NCI-H1092 (cell line): ENCODE data around the gene OR2M3.
"Not testable (repeated sequence)": the region's sequence is repeated elsewhere in the genome, so short reads cannot be mapped to it uniquely, and the experiment has no call there.

ENCODE experiments used
- DNase-seq: peaks from one replicate; lab custom pipeline; 2025; lab: John Stamatoyannopoulos, UW

The OR2M3 gene, protein sequence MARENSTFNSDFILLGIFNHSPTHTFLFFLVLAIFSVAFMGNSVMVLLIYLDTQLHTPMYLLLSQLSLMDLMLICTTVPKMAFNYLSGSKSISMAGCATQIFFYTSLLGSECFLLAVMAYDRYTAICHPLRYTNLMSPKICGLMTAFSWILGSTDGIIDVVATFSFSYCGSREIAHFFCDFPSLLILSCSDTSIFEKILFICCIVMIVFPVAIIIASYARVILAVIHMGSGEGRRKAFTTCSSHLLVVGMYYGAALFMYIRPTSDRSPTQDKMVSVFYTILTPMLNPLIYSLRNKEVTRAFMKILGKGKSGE

DNA sequence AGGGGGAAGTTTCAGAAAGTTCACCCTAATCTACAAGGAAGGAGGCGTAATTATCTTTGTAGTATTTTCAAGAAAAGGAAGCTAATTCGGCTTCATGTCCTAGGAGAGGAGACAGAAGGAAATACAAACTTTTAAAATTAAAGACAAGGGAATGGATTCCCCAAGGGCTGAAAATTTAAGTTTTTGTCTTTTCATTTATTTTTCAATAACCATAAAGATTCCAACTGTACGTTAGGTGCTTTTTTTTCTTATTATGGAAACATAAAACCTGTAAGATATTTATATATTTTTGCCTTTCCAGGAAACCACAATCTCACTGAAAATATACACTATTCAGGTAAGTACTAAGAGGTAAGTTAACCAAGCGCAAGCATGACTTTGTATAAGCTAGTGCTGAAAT lies at the start of gene OR2M3:
Gene OR2M3 (plus strand): TSS at position 301 of the 400 bp plus-strand sequence. CDS start 5,803 bp downstream, outside the sequence.
- no peak for DNase-seq

DNA sequence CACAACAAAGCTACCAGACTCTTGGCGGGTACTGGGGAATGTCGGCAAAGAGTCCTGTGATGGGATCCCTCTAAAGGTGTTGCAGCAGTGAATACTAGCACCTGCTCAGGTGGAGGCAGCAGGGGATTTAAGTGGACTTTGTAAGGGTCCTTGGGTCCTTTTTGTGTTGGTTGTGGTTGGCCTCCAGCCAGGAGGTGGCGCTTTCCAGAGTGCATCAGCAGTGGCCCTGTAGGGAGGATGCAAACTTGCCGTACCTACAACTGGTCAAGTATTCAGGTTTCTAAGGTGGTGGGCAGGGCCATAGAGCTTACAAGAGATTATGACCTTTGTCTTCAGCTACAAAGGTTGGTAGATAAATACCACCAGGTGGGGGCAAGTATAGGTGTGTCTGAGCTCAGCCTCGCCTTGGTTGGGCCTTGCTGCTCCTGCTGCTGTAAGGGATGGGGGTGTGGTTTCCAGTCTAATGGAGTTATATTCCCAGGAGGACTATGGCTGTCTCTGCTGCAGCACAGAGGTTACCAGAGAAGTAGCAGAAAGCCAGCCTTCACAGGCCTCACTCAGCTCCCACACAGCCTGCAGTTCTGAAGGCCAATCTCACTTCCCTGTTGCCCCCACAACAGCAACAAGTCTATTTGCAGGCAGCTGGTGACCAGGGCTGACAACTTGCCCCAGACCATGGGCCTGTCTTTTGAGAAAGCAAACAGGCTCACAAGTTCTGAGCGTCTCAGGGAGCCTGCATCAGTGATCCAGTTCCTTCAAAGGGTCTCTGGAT lies 44.8 kb upstream of the OR2M3 start:
- DNase-seq: no peak

DNA sequence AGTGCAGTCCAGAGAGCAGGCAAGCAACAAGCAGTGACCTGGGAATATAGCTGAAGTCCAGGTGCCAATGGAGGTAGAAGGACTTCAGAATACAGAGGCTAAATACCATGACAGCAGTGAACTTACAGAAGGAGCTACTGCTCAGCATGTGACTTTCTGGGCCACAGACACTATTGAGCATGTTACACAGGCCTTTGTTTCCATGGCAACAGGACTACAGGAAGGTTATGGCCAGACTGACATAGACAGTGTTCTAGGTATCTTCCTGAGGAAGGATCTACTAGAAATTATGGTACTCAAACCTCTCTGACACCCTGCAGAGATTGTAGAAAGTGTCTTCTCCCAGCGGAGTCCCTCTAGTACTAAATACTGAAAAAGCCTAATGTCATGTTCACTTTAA lies 41.1 kb upstream of the OR2M3 start:
- DNase-seq: no peak

DNA sequence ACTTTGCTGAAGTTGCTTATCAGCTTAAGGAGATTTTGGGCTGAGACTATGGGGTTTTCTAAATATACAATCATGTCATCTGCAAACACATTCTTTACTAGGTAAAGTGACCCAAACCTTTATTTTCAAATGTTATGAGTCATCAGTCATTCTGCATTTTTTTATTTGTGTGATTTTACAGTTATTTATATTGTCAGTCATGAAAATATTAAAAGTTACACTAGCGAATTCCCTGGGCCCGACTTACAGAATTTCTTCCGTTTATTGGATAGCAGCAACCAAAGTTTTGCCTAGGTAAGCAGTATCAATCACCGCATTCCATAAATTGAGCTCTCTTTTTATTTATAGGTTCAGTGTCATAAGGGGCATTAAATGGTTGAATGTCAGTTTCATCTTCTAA lies 38.3 kb upstream of the OR2M3 start:
- DNase-seq: no peak

DNA sequence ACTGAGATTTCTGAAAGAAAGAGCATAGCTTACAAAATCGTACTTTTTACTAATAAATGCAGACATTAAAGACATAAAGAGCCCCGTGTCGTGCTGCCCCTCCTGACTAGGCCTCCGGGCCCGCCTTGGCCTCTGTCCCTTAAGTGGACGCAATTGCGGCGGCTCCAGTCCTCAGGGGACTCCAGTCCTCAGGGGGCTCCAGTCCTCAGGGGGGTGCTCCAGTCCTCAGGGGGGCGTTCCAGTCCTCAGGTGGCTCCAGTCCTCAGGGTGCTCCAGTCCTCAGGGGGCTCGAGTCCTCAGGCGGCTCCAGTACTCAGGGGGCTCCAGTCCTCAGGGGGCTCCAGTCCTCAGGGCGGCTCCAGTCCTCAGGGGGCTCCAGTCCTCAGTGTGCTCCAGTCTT lies 33.0 kb upstream of the OR2M3 start:
- no peak for DNase-seq

DNA sequence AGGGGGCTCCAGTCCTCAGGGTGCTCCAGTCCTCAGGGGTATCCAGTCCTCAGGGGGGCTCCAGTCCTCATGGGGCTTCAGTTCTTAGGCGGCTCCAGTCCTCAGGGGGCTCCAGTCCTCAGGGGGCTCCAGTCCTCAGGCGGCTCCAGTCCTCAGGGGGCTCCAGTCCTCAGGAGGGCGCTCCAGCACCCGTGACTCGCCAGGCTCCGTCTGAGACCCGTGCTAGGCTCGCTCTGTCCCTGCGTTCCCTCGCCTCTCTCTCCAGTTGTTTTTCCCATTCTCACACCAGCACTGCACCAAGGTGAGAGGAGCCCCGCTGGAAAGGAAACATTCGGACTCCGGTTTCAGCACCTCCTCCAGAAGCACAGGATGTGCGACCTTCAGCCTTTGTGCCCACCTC lies 31.9 kb upstream of the OR2M3 start:
- no peak for DNase-seq

DNA sequence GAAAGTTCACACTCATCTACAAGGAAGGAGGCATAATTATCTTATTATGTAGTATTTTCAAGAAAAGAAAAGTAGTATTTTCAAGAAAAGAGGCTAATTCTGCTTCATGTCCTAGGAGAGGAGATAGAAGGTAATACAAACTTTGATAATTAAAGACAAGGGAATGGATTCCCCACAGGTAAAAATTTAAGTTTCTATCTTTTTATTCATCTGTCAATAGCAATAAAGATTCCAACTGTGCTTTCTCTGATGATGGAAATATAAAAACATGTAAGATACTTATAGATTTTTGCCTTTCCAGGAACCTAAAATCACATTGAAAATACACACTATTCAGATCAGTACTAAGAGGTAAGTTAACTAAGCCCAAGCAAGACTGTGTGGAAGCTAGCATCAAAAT lies 22.5 kb upstream of the OR2M3 start, which contains the start of gene OR2M2:
Gene OR2M2 (plus strand): TSS at position 301 of the 400 bp plus-strand sequence. CDS start 5,165 bp downstream, outside the sequence.
- no peak for DNase-seq

DNA sequence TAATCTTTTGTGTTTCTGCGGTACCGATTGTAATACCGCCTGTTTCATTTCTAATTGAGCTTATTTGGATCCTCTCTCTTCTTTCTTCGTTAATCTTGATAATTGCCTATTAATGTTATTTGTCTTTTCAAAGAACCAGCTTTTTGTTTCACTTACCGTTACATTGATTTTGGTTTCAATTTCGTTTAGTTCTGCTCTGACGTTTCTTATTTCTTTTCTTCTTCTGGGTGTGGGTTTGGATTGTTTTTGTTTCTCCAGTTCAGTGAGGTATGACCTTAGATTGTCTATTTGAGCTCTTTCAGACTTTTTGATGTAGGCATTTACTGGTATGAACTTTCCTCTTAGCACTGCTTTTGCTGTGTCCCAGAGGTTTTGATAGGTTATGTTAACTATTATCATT lies 13.1 kb upstream of the OR2M3 start:
- DNase-seq: no peak

DNA sequence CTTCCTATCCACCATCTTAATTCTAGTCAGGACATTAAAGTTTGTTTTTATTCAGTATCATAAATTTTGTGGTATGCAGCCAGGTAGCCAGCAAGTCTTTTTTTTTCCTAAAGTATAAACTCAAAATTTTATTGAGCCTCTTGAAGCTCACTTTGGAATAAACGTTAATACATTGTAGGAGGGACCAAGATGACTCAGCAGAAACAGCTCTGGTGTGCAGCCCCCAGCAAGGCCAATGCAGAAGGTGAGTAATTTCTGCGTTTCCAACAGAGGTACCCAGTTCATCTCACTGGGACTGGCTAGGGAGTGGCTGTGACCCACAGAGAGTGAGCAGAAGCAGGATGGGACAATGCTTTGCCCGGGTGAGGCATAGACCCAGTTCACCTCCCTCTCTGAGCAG lies 9.7 kb upstream of the OR2M3 start:
- DNase-seq: no peak

DNA sequence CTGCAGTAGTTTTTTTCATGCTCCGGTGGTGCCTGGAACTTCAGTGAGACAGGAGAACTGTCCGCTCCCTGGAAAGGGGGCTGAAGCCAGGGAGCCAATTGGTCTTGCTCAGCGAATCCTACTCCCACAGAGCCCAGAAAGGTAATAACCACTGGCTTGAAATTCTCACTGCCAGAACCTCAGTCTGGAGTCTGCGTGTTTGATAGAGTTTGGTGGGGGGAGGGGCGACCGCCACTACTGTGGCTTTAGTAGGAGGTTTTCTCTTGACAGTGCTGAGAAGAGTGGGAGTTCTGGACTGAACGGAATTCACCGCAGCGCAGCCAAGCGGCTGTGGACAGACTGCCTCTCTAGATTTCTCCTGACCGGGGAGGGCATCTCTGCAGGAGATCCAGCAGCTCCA lies 8.0 kb upstream of the OR2M3 start:
- no peak for DNase-seq

DNA sequence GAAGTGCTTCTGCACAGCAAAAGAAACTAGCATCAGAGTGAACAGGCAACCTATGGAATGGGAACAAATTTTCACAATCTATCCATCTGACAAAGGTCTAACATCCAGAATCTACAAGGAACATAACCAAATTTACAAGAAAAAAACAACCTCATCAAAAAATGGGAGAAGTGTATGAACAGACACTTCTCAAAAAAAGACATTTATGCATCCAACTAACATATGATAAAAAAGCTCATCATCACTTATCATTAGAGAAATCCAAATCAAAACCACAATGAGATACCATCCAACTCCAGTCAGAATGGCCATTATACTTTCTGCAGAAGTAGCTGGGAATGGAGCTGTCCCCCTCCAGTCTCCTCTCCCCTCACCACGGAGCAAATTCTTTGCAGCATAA lies 2.9 kb upstream of the OR2M3 start:
- no peak for DNase-seq

DNA sequence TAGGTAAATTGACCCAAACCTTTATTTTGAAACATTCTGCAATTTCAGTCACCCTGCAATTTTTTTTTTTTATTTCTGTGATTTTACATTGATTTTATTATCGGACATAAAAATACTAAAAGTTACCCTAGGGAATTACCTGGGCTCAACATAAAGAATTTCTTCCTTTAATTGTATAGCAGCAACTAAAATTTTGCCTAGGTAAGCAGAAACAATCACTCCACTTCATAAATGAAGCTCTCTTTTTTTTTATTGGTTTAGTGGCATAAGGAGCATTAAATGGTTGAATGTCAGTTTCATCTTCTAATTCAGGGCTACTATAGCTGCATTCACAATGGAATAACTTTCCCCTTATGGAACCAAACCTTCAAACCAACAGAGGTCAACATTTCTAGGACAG lies 18.8 kb downstream of the OR2M3 start:
- no peak for DNase-seq

DNA sequence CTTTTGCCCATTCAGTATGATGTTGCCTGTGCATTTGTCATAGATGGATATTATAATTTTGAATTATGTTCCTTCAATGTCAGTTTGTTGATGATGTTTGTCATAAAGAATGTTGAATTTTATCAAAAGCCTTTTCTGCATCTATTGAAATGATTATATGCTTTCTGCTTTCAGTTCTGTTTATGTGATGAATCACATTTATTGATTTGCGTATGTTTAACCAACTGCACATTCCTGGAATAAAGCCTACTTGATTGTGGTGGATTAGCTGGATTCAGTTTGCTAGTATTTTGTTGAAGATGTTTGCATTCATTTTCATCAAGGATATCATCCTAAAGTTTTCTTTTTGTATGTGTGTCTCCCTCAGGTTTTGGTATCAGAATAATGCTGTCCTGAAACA lies 28.5 kb downstream of the OR2M3 start:
- no peak for DNase-seq

DNA sequence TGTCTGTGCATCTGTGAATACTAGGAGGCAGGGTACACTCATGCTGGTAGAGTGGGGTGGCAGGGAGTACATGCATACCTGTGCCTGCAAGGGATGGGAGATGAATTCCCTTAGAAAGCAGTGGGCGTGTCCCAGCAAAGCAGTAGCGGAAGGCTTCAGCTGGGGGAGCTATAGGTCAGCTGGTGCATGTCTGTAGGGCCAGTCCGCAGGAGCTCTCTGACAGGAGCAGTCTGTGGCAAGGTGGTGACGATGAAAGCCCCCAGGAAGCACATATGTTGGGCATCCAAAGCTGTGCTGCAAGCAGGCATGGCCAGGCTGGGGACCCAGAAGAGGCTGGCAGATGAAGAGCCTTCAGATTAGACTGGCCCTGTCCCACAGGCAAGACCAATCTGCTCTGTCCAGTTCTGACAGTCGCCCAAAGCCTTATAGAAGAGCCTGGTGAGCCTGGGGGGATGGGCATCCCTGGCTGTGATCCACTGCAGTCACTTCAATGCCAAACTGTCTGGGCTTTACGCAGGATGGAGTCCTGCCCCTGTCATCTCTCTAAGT lies 32.4 kb downstream of the OR2M3 start:
- no peak for DNase-seq

DNA sequence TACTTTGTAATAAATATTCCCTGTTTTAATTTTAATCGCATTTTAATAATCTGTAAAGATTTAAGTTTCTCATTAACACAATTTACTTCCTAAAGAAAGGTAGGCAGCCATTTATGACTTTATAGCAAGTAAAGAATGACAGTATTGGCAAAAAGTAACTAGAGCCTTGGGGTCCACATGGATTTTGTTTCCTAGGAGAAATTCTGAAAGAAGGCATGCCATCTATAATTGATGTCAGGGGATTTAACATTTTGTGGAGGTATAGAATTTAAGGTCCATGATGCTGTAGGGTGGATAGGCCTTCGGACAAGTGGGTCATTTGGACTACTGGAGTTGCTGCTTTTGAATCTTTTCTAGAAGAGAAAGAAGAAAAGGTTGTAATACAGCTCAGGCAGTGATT lies 34.1 kb downstream of the OR2M3 start, which contains the start of gene OR2M4:
Gene OR2M4 (plus strand): TSS at position 301 of the 400 bp plus-strand sequence. CDS start 7,512 bp downstream, outside the sequence.
- no peak for DNase-seq

DNA sequence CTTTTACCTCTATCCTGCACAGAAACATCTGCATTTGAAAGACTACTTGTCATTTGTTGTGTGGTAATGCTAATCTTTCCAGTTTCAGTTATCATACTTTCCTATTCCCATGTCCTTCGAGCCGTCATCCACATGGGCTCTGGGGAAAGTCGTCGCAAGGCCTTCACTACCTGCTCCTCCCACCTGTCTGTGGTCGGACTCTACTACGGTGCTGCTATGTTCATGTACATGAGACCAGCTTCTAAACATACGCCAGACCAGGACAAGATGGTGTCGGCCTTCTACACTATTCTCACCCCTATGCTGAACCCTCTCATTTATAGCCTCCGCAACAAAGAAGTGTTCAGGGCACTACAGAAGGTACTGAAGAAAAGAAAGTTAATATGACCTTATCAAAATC lies 42.4 kb downstream of the OR2M3 start:
- no peak for DNase-seq

DNA sequence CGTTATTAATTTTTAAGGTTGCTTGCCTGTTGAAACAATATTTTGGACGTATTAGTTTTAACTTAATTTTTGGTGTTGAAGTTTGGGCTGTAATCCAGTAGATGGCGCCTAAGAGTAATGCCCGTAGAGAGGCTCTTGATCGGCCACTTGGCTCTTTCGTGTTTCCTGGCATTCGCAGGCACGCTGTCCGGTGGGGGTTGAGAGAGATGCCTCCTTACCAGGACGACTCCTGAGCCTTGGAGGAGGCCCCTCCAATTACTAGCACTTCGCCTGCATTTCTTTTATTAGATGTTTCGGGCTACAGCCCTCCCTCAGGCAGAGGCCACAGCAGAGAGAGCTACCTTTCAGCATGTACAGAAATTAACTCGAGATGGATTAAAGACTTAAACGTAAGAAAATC lies 46.1 kb downstream of the OR2M3 start:
- DNase-seq: no peak

DNA sequence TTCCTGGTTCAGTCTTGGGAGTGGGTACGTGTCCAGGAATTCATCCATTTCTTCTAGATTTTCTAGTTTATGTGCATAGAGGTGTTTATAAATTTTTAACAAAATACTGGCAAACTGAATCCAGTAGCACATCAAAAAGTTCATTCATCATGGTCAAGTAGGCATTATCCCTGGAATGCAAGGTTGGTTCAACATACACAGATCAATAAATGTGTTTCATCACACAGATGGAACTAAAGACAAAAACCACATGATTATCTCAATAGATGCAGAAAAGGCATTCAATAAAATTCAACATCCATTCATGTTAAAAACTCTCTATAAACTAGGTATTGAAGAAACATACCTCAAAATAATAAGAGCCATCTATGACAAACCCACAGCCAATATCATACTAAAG lies 62.2 kb downstream of the OR2M3 start:
- DNase-seq: not testable (repeated sequence)
